GM21390 (cell line): ENCODE results near the gene RASAL3.

Experiments
- ATAC-seq: cut with Tn5 transposase; IDR thresholded peaks from one replicate; pipeline ENCODE4 v1.9.1; 2021; ENCODE audit not compliant: unreplicated experiment

Gene RASAL3

DNA sequence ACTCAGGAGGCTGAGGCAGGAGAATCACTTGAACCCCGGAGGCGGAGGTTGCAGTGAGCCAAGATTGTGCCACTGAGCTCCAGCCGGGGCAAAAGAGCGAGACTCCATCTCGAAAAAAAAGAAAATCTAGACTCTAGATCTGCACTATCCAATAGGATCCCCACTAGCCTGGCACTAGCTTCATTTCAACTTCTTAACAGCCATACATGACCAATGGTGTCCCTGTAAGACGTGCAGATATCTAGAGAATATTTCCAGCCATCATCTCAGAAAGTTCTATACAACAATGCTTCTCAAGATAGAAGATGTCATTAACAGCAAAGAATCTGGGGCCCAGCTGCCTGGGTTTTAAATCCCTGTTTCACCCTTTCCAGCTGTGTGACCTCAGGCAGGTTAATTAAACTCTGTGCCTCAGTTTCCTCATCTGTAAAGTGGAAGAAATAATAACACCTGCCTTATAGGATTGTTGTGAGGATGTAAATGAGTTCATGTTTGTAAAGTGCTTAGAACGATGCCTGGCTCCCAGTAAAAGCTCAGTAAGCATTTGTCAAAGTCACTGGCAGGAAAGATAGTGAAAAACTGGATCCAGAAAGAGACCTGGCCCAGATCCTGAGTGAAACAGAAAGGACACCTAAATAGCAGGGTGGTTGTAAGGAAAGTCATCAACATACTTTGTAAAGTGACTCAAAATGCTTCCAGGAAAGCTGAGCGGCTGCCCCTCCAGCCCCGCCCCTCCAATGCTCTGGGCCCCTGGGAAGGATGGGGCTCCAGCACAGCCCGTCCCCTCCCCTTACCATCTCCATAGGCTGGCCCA lies 28.1 kb downstream of the RASAL3 start:
- no peak for ATAC-seq

DNA sequence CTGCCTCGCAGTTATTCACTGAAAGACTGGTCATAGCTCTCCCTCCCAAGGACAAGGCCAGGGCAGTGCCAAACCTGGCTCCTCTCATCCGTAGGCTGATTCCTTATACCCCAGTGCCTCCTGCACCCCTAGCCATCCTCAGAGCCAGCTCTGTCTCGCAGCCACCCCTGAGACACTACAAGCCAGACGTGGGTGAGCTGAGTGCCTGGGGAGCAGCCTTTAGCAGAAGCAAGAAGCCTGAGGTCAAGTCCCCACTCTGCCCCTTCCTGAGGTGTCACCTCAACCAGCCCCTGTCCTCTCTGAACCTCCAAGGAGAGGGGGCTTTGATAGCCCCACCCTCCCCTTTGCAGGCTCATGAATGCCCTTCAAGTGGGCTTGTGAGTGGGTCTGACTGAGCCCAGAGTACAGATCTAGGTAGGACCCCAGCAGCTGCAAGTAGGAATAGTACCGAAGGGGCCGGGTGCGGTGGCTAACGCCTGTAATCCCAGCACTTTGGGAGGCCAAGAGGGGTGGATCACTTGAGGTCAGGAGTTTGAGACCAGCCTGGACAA lies 30.8 kb downstream of the RASAL3 start:
- no peak for ATAC-seq

DNA sequence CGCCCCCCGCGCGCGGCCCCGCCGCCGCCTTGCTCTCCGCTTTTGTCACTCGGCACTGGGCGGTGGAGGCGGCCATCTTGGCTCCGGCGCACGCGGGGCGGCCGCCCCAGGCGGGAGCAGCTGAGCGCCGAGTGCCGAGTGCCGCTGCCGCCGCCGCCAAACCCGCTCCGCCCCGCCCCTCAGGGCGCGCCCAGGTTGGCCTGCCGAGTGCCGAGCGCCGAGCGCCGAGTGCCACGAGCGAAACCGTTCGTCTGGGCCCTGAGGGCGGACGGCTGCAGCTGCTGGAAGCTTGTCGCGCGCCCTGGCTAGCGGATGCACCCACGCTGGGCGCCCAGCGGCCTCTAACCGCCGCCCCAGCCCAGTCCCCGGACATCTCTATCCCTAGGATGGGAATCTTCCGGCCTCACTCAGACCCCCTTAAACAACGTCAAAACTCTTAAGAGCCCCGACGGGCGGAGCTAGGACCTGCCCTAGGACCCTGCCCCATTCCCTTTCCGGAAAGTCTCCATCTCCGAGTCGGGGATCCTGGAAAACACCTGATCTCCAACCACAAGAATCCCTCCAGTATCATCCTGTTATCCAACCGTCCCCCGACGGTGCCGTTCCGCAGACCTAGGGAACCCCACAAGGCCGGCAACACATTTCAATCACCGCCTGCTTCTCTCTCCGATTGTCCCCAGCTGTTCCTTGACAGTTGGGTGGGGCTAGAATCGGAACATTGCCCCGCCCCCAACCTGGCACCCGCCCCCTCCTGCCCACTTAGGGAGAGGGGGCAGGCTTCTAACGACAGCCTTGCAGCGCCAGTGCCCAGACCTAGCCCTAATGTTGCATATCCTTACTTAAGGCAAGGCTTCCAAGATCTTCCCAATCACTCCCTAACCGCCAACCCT lies 31.5 kb downstream of the RASAL3 start:
- ATAC-seq, result peak; percentile 66

DNA sequence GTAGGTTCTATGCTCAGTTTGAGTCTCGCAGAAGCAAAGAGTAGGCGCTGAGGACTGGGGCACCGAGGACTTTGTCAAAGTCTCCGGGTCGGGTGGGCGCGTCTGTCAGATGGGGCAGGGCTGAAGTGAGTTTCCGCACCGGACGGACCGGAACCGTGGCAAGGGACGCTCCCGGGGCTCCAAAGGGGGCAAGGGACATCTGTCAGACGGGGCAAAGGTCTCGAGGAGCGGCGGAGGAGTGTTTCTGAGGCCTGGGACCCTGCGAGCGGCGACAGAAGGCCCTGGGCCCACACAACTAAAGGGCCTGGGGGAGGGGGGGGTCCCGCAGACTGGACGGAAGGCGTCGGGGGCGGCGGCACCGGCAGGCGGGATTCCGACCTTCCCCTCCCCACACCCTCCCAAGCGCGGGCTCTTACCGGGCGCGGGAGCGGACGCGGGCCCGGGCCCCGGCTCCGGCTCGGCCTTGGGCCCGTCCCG lies 32.3 kb downstream of the RASAL3 start:
- ATAC-seq, result no peak

DNA sequence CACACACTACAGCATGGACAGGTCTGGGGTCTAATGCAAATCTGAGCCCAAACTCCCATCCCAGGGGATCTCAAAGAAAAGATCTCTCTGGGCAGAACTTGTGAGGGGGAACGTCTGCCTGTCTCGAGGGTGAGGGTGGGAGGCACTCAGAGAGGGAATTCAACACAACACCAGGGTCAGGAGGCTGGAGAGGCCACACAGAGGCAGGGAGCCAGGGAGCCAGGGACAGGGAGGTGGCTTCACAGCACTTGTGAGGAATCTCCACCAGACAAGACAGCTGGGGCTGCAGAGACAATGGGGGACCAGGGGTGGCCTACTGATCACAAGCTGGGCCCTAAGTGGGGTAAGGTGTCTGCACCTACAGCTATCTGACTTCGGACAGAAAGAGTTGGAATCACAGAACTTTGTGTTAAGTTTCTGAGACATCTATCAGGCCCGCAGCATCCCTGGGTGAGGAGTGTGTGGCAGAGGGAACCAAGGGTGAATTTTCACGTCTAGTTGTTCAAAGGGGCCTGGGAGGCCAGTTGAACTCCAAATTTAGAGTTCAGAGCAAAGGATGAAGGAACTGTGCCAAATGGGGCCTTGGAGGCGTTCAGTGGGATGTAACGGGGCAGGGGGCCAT lies 32.8 kb downstream of the RASAL3 start:
- ATAC-seq, result no peak

DNA sequence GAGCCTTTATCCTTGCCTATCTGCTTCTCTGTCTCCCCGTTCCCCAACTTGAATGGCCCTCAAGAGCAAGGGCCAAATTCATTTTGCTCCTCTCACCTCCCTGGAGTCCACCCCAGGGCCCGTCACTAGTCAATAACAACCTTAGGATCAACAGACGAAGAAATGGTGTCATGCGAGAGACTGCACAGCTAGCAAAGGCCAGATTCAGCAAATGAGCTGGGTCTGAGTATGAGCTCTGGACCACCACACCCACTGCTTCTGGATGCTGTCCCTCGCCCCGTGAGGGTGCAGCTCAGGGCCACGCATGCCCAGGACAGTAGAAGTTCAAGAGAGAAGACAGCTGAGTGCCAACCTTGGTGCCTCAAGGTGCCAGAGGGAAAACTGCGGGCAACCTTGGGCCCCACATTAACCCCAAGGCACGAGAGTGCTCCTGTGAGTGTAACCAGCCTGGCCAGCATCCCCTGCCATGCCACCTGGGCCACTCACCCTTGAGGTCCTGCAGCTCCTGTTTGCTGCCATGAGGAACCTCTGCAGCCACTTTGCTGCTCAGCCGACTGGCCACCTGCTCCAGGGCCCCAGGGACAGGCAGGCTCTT lies 33.7 kb downstream of the RASAL3 start:
- ATAC-seq, result no peak

DNA sequence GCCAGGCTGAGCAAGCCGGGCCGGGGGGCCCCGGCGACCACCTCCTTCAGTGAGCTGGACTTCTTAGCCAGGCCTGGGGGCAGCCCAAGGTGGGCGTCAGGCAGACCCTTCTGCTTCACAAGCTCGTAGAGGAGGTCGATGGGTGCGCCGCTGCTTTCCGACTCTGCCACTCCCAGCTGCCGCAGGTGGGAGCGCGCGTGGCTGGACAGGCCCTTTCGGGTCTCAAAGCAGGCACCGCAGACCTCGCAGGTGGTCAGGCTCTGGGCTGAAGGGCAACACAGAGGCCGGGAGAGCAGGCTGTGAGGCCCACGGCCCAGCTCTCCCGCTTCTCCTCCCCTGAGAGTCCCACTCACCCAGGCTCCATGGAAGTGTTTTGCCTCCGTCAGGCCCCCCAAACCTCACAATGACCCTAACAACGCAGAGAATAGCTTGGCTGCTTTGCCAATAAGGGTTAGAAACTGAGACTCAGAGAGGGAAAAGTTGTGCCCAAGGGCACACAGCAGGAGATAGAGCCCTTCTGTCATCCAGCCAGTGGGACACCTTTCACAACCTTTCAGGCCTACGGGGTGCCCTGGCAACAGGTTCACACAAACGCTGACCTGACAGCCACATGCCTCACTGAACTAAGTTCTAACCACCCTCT lies 34.4 kb downstream of the RASAL3 start:
- ATAC-seq, result no peak

DNA sequence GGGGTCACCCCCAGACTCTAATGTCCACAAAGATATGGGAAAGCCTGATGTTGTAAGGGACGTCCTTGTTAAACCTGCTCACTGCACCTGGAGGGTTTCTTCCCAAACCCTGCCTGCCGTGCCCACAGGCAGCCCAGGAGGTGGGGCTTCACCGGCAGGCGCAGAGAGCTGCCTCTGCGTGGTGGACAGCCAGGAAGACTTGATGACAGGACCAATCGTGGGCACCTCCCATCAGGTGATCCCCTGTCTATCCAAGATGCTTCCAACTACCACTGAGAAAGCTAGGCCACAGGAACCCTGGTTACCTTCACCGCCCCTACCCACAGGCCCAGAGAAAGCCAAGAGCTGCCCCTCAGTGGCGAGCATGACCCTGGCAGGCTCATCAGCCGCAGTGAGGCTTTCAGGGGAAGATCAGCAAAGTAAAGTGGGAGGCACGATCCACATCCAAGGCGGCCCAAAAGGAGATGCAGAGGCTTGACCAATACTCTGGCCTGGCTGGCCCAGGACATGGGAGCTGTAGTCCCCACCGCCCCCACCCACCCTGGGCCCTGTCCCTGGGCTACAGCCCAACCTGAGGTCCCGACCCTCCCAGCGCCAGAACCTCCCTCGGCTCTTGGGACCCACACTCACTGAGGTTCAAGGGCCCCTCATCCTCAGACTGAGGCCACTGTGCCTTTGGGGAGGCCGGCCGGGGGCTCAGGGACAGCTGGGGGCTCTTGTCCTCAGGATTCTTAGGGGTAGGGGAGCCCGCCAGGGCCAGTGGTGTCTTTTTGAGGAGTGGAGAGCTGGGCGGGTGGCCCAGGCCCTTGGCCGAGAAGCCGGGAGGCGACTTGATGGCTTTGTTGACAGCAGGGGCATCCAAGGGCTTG lies 35.2 kb downstream of the RASAL3 start:
- ATAC-seq, result no peak

DNA sequence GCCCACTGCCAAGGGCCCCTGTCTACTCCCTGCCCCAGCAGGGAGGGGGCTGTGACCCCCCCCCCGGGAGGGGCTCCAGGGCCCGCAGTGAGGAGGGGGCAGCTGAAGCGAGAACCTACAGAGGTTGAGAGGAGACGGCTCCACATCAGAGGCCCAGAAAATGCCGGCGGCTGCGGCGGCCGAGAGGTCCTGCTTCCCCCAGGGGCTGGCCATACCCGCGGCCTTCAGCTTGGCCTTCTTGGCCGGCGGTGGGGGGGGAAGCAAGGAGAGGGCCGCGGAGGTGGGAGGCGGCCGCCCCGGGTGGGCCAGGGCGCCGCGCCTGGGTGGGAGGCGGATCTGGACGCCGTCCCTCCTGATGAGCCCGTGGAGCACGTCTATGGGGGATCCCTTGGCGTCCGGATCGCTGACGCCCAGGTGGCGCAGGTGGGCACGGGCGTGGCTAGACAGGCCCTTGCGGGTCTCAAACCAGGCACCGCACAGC lies 36.3 kb downstream of the RASAL3 start:
- no peak for ATAC-seq

DNA sequence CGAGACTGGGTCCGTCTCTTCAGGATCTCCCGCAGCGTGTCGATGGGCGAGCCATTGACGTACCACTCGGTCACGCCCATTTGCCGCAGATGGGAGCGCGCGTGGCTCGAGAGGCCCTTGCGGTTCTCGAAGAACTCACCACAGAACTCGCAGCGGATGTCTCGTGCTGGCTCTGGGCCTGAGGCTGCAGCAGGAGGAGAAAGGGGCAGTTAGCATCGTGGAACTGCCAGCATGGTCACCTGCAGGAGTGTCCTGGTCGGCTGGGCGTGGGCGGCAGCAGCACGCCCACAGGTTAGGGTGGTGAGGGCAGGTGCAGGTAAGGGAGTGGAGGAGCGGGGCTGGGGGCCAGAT lies 37.0 kb downstream of the RASAL3 start:
- ATAC-seq, result no peak

DNA sequence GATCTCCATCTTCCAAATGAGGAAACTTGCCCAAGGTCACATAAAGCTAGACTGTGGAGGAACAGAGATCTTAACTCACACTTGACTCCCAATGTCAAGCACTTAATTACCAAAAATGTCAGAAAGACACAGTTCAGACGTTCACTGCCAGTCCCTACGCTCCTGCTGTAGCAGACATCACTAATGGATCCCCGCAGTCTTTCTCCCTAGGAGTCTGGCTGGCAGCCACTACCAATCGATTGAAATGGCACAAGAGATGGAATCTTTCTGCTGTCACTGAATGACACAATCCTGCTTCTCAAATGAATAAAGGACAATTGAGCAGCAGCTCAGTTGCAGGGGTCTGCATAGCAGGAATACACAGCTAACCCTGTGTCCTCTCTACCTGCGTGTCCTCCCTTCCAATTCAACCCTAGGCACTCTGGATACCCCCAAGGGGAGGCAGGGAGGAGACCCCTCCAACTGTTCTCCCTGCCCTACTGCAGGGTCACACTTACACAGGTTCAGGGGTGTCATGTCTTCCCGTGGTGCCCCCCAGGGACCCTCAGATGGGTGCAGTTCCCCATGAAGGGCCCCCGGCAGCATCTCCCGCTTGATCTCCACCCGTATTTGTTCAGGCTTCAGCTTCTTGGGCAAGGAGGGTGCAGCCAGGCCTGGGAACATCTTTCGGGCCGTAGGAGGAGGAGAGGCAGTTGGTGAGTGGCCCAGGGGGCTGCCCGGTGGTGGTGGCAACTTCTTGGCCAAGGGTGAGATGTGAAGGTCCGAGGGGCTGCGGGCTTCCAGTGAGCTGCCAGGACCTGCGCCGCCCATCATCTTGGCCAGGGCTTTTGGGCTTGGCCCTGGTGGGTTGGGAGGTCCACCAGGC lies 37.6 kb downstream of the RASAL3 start:
- no peak for ATAC-seq

DNA sequence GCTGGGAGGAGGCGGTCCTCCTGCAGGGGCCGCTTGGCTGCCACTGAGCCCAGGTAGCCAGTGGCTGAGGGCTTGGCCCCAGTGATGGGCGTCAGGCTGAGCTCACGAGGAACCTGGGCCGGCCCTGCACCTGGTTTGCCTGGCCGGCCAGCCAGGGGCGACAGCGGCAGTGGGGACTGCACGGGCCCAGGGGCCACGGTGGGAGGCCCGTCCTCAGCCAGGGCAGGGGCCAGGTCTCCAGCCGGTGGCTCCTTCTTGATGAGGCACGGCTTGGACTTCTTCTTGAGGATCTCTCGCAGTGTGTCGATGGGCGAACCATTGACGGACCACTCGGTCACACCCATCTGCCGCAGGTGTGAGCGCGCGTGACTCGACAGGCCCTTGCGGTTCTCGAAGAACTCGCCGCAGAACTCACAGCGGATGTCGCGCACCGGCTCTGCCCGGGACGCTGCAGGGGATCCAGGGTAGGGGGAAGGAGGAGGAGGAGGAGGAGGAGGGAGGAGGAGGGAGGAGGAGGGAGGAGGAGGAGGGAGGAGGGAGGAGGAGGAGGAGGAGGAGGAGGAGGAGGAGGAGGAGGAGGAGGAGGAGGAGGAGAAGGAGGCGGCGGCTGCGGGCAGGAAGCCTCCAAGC lies 38.9 kb downstream of the RASAL3 start:
- no peak for ATAC-seq

DNA sequence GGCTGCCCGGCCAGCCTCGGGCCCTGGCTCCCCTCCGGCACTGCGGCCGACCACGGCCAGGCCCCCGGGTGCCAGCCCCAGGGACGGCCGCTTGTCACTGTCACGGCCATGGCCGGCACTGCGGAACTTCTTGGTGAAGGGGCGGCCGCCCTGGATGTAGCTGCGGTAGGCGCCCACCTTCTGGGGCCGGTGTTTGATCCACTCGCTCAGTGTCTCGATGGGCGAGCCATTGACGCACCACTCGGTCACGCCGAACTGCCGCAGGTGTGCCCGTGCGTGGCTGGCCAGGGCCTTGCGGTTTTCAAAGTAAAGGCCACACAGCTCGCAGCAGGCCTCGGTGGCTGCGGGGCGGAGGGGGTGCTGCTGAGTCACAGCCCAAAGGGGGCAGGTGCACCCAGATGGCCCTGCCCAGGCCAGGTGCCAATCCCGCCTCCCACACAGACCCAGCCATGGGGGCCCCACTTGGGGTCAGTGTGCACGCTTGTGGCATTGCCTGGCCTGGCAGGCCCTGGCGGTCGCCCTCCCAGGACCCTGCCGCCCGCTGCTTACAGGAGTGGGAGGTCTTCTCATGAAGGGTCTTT lies 39.6 kb downstream of the RASAL3 start:
- no peak for ATAC-seq

DNA sequence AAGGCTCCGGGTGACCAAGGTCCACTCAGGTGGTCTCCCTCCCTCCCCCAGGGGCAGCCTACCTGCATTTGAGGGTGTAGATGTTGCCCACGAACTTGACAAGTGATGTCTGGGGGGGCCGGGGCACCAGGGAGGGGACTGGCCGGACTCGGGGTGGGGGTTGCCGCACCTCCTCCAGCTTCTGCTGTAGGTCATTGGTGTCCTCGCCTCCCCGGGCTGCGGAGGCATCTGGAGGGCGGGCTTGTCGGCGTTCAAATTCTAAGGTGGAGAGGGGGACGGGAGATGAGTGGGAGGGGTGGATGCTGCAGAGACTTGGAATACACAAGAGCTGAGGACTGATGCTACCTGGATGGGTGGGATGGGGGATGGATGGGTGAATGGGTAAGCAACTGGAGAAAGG lies 40.2 kb downstream of the RASAL3 start:
- ATAC-seq, result no peak

DNA sequence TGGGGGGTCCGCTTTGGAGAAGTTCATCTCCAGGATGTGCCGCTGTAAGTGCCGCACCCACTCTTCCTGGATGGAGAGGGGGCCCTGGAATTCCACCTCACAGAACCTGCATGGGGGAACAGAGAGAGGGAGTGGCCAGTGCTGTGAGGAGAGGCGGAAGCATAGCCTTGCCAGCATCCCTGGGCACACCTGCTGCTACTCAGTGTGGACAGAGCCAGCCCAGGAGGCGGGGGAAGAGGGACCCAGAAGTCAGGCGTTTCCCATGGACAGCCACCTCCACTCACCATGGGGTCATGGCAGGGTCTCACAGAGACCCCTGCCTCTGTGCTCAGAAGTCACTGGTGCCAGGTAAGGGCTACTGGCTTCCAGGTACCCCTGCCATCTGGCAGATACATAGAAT lies 41.2 kb downstream of the RASAL3 start:
- no peak for ATAC-seq

DNA sequence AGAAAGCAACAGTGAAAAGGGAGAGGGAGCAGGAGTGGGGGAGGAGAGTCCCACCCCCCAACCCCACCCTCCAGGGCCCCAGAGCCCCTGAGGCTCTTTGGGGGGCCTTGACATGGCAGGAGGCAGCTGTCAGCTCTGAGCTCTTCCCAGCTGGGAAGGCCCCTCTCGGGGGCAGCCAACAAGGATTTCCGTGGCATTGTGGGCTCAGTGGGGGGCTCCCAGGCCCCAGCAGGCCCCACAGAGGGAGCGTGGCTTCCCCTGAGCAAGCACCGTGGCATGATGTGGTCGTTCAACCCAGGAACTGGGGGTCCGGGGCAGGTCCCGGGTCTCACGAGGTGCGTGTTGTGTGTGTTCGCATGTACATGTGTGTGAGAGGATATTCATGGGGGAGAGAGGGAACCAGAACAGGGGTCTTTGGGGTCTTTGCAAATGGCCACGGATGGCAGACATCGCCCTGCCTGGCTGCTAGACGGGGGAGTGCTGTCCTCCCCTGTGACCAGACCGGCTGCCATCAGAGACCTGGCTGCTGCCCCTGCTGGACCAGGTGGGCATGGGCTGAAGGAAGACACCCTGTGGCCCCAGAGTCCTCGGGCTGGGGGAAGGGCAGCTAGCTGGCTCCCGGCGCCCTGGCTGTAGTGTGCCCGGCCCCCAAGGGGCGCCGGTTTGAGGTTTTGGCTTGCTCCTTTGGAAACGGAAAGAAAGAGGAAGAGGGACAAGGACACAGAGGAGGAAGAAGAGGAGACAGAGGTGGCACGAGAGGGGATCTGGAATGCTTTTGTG lies 41.9 kb downstream of the RASAL3 start:
- ATAC-seq, result no peak

DNA sequence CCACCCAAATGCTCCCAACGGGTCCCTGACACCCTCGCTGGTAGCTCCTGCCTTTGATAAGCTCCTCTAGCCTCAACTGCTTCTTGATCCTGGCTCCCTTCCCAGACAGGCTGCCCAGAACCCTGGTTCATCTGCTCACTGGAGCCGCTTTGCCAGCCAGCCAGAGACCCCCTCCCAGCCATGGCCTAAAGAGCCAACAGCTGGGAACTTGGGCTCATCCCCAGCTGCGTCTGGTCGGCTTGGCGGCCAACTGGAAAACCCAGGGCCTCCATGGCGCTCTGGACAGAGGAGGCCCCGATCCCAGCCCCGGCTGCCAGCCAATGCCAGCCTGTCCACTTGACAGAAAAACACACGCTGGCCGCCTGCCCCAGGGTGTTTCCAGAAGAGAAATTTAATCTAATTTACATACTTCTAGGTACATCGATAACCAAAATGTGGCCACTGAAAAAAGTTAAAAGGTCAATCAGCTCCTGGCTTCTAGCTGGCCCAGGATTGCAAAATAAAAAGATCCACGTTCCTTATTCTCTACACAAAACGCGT lies 42.6 kb downstream of the RASAL3 start:
- no peak for ATAC-seq
